A549 (cell line): ENCODE measurements around the gene KCND3. TPM values are rescaled to one million over a fixed set of nuclear protein-coding genes. Genes with fewer than 3 reads are reported as not detected.

Source experiments
- ATAC-seq, 2 experiments: fragments of 200-7000 bp in 1 of 2; fragments of >200 bp in 1 of 2; cut with Nextera tagmentation in 1 of 2; cut with Tn5 transposase in 1 of 2; 3 replicates each; pipeline versions ENCODE4 v1.8.0 to v1.9.1; 2018 to 2020; ENCODE audit warnings: mild to moderate bottlenecking in 1 of 2, moderate library complexity in 1 of 2
- CTCF ChIA-PET: fragments of 300-600 bp; sonication (Branson Sonifier 250); formaldehyde crosslinking; extraction: SDS; loops from one replicate; lab custom pipeline; 2021; ENCODE audit warnings: antibody characterized with exemption, inconsistent platforms; lab: Yijun Ruan, JAX
- POLR2A ChIA-PET: fragments of 350-600 bp; formaldehyde crosslinking; extraction: SDS; loops from one replicate; lab custom pipeline; 2021; ENCODE audit warnings: antibody characterized with exemption, inconsistent platforms; lab: Yijun Ruan, JAX
- DNase-seq, 2 experiments: peaks; one replicate each; pipeline versions ENCODE4 v3.0.0 to v3.0.0-alpha.2; 2011 to 2016; ENCODE audit warnings: low read depth in 1 of 2, low spot score in 1 of 2
- FAIRE-seq: peaks from 2 replicates; lab custom pipeline; 2011; peaks lifted over from hg19 to GRCh38; lab: Jason Lieb, UNC
- H3K27ac ChIP-seq, 2 experiments: fragments of >200 bp; sonication (Bioruptor Twin); formaldehyde crosslinking; 3 replicates each; pipeline ENCODE4 v1.5.1; 2016 to 2017
- H3K4me1 ChIP-seq: fragments of >200 bp; sonication (Bioruptor Twin); formaldehyde crosslinking; 3 replicates; pipeline ENCODE4 v1.6.1; 2016
- H3K4me2 ChIP-seq: fragments of >200 bp; sonication (Bioruptor Twin); formaldehyde crosslinking; 3 replicates; pipeline ENCODE4 v1.6.1; 2016
- H3K4me3 ChIP-seq: fragments of >200 bp; sonication (Bioruptor Twin); formaldehyde crosslinking; 3 replicates; pipeline ENCODE4 v1.5.1; 2016
- H3K9me3 ChIP-seq: fragments of >200 bp; sonication (Bioruptor Twin); formaldehyde crosslinking; 3 replicates; pipeline ENCODE4 v1.6.1; 2016
- CBX2 ChIP-seq: fragments of 200-600 bp; sonication (generic); IDR thresholded peaks from 2 replicates; pipeline ENCODE4 v1.6.1; 2016; ENCODE audit warnings: low read depth, mild to moderate bottlenecking, borderline replicate concordance
- CHD2 ChIP-seq: fragments of 150-350 bp; IDR thresholded peaks from 2 replicates; pipeline ENCODE4 v1.6.1; 2014; ENCODE audit warnings: low read length; ENCODE audit not compliant: partially characterized antibody
- CHD4 ChIP-seq: fragments of 200-600 bp; sonication (generic); IDR thresholded peaks from 2 replicates; pipeline ENCODE4 v1.6.1; 2016; ENCODE audit warnings: antibody characterized with exemption, mild to moderate bottlenecking, borderline replicate concordance
- EHF ChIP-seq: fragments of 250-450 bp; sonication (Bioruptor Pico); IDR thresholded peaks from 2 replicates; pipeline ENCODE4 v1.5.0; 2020; ENCODE audit warnings: mild to moderate bottlenecking
- ELK1 ChIP-seq: fragments of 150-350 bp; IDR thresholded peaks from 2 replicates; pipeline ENCODE4 v1.6.1; 2014; ENCODE audit warnings: low read depth, mild to moderate bottlenecking, low read length
- EP300 ChIP-seq, 2 experiments: fragments of >200 bp; sonication (Bioruptor Twin); formaldehyde crosslinking; IDR thresholded peaks; 2 replicates in 1 of 2; 3 replicates in 1 of 2; pipeline ENCODE4 v1.6.1; 2016 to 2017
- ESRRA ChIP-seq: fragments of 150-350 bp; IDR thresholded peaks from 2 replicates; pipeline ENCODE4 v1.6.1; 2014; ENCODE audit warnings: mild to moderate bottlenecking, low read length, borderline replicate concordance
- HEYL ChIP-seq: fragments of 250-450 bp; sonication (Bioruptor Pico); IDR thresholded peaks from 2 replicates; pipeline ENCODE4 v1.8.0; 2021; ENCODE audit warnings: mild to moderate bottlenecking, moderate library complexity
- HOXA7 ChIP-seq: fragments of 250-450 bp; sonication (Bioruptor Pico); IDR thresholded peaks from 2 replicates; pipeline ENCODE4 v1.5.0; 2020; ENCODE audit warnings: mild to moderate bottlenecking, moderate library complexity
- JUN ChIP-seq, 2 experiments: fragments of >200 bp; sonication (Bioruptor Twin); formaldehyde crosslinking; IDR thresholded peaks; 2 replicates in 1 of 2; 3 replicates in 1 of 2; pipeline ENCODE4 v1.6.1; 2016 to 2017
- MAFK ChIP-seq: fragments of 450-650 bp; IDR thresholded peaks from 2 replicates; pipeline ENCODE4 v1.6.1; 2014; ENCODE audit not compliant: partially characterized antibody
- MAX ChIP-seq: IDR thresholded peaks from 2 replicates; pipeline ENCODE4 v1.6.1; 2012
- NFE2L2 ChIP-seq: fragments of 150-350 bp; conservative IDR thresholded peaks from 2 replicates; pipeline ENCODE4 v1.6.1; 2014; ENCODE audit warnings: low read length
- POLR2A ChIP-seq: IDR thresholded peaks from 2 replicates; pipeline ENCODE4 v1.6.1; 2012; ENCODE audit warnings: mild to moderate bottlenecking, low read length
- POLR2AphosphoS2 ChIP-seq: conservative IDR thresholded peaks from 2 replicates; pipeline ENCODE4 v1.6.1; 2012; ENCODE audit warnings: low read length, improper control_type of control experiment, inconsistent platforms
- RARB ChIP-seq: fragments of 250-450 bp; sonication (Bioruptor Pico); IDR thresholded peaks from 2 replicates; pipeline ENCODE4 v1.8.0; 2021; ENCODE audit warnings: mild to moderate bottlenecking, moderate library complexity
- RFX5 ChIP-seq: fragments of 450-650 bp; IDR thresholded peaks from 2 replicates; pipeline ENCODE4 v1.7.1; 2014; ENCODE audit warnings: antibody characterized with exemption, mild to moderate bottlenecking, moderate library complexity
- SMC3 ChIP-seq: fragments of >200 bp; sonication (Bioruptor Twin); formaldehyde crosslinking; IDR thresholded peaks from 3 replicates; pipeline ENCODE4 v1.6.1; 2018; ENCODE audit warnings: inconsistent platforms
- SREBF2 ChIP-seq: fragments of 450-650 bp; IDR thresholded peaks from 2 replicates; pipeline ENCODE4 v1.6.1; 2014; ENCODE audit warnings: mild to moderate bottlenecking, moderate library complexity
- ZSCAN20 ChIP-seq: fragments of 250-450 bp; sonication (Bioruptor Pico); IDR thresholded peaks from 2 replicates; pipeline ENCODE4 v1.8.0; 2022; ENCODE audit warnings: mild to moderate bottlenecking, moderate library complexity
- WGBS: methylation state at CpG from one replicate; pipeline ENCODE4 v1.1.6; 2017; ENCODE audit errors: missing lambda C conversion rate; 5-methylcytosine and 5-hydroxymethylcytosine counted together
- polyA plus RNA-seq, 4 experiments: library from polyadenylated mRNA; depleted of rRNA in 3 of 4; stranded (reverse); fragments of >200 nt; fragmentation: RNase III in 1 of 4; extraction: RNeasy Plus Mini Kit Qiagen cat#74134 plus additional on column Dnase treatment in 1 of 4; gene quantifications; 2 replicates in 3 of 4; 3 replicates in 1 of 4; pipeline ENCODE4 v1.2.3, GENCODE V29; 2011 to 2017
- TF ChIP-seq, protein P1 (sequence below): fragments of >200 bp; sonication (Bioruptor Twin); formaldehyde crosslinking; IDR thresholded peaks from 3 replicates; pipeline ENCODE4 v1.5.1; 2016
- TF ChIP-seq, protein P2 (sequence below): IDR thresholded peaks from 2 replicates; pipeline ENCODE4 v1.6.1; 2012
- TF ChIP-seq, protein P3 (sequence below): fragments of 200-600 bp; sonication (generic); IDR thresholded peaks from 2 replicates; pipeline ENCODE4 v1.6.1; 2016; ENCODE audit warnings: antibody characterized with exemption, mild to moderate bottlenecking, moderate library complexity

Gene KCND3
- polyA plus RNA-seq, 2 of the 4 experiments (the other 2 are of a cell fraction), result not detected

GRCh38 chr1:111798580-111798979, 190.9 kb downstream of the KCND3 start:
- POLR2A ChIA-PET, result no interaction called here
- Histone ChIP-seq H3K9me3 (no peaks in the 10 kb centered on the region), H3K27ac (no peak overlapping the region), H3K4me3 (no peak overlapping the region), H3K4me2 (no peak overlapping the region), H3K4me1 (no peaks in the 10 kb centered on the region)
- ATAC-seq, result no peak
- FAIRE-seq, result no peak
- CTCF ChIA-PET, result no interaction called here
- DNase-seq, result no peak
- 60% methylated on average over 1 of the region's 2 CpGs for WGBS
- TF ChIP-seq MAFK, result peak; percentile 75
- TF ChIP-seq ELK1, result no peak
- TF ChIP-seq, all 56 proteins: peak for 1

GRCh38 chr1:111795401-111795800, 194.1 kb downstream of the KCND3 start:
- no peaks in the 10 kb centered on the region for H3K9me3 ChIP-seq
- CTCF ChIA-PET, result interaction anchor here (1.0 kb wide), 1 partner anchor 23 kb away, joined by 3 read pairs; no protein-coding TSS in a partner anchor
- DNase-seq (no peak), ATAC-seq (no peak), FAIRE-seq (no peak)
- no peak overlapping the region for H3K4me2 ChIP-seq
- WGBS, result 44% methylated on average over 6 of the region's 6 CpGs
- TF ChIP-seq EP300 (IDR thresholded peaks at IDR 0.05), result no peak
- TF ChIP-seq NFE2L2, result no peak
- TF ChIP-seq SREBF2, result no peak
- TF ChIP-seq POLR2A, result no peak
- no peak for TF ChIP-seq CHD2
- no peak for TF ChIP-seq ZSCAN20
- TF ChIP-seq RFX5, result no peak
- TF ChIP-seq HOXA7, result no peak
- TF ChIP-seq POLR2AphosphoS2, result no peak
- no peak for TF ChIP-seq CHD4
- no peak for TF ChIP-seq RARB (CRISPR knock-in tag)
- TF ChIP-seq, protein P1, sequence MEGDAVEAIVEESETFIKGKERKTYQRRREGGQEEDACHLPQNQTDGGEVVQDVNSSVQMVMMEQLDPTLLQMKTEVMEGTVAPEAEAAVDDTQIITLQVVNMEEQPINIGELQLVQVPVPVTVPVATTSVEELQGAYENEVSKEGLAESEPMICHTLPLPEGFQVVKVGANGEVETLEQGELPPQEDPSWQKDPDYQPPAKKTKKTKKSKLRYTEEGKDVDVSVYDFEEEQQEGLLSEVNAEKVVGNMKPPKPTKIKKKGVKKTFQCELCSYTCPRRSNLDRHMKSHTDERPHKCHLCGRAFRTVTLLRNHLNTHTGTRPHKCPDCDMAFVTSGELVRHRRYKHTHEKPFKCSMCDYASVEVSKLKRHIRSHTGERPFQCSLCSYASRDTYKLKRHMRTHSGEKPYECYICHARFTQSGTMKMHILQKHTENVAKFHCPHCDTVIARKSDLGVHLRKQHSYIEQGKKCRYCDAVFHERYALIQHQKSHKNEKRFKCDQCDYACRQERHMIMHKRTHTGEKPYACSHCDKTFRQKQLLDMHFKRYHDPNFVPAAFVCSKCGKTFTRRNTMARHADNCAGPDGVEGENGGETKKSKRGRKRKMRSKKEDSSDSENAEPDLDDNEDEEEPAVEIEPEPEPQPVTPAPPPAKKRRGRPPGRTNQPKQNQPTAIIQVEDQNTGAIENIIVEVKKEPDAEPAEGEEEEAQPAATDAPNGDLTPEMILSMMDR, result no peak
- no peak for TF ChIP-seq HEYL (CRISPR knock-in tag)
- TF ChIP-seq ESRRA, result no peak
- TF ChIP-seq, protein P2, sequence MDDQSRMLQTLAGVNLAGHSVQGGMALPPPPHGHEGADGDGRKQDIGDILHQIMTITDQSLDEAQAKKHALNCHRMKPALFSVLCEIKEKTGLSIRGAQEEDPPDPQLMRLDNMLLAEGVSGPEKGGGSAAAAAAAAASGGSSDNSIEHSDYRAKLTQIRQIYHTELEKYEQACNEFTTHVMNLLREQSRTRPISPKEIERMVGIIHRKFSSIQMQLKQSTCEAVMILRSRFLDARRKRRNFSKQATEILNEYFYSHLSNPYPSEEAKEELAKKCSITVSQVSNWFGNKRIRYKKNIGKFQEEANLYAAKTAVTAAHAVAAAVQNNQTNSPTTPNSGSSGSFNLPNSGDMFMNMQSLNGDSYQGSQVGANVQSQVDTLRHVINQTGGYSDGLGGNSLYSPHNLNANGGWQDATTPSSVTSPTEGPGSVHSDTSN, result no peak
- TF ChIP-seq MAX, result no peak
- no peak for TF ChIP-seq CBX2
- H3K4me3 ChIP-seq, result no peak overlapping the region
- H3K4me1 ChIP-seq, result no peaks in the 10 kb centered on the region
- no peak overlapping the region for H3K27ac ChIP-seq
- POLR2A ChIA-PET, result no interaction called here

GRCh38 chr1:111793923-111794322, 195.5 kb downstream of the KCND3 start:
- Histone ChIP-seq H3K4me1 (no peaks in the 10 kb centered on the region), H3K4me2 (no peak overlapping the region), H3K27ac (no peak overlapping the region), H3K9me3 (no peaks in the 10 kb centered on the region), H3K4me3 (no peak overlapping the region)
- POLR2A ChIA-PET, result no interaction called here
- CTCF ChIA-PET, result interaction anchor here (0.9 kb wide), 1 partner anchor 24 kb away, joined by 4 read pairs; no protein-coding TSS in a partner anchor
- no peak for FAIRE-seq
- 2% methylated on average over 2 of the region's 2 CpGs for WGBS
- TF ChIP-seq SMC3 (no peak), EHF (CRISPR knock-in tag) (no peak), JUN (IDR thresholded peaks at IDR 0.05) (no peak), MAX (no peak), HEYL (CRISPR knock-in tag) (no peak)
- TF ChIP-seq, protein P3, sequence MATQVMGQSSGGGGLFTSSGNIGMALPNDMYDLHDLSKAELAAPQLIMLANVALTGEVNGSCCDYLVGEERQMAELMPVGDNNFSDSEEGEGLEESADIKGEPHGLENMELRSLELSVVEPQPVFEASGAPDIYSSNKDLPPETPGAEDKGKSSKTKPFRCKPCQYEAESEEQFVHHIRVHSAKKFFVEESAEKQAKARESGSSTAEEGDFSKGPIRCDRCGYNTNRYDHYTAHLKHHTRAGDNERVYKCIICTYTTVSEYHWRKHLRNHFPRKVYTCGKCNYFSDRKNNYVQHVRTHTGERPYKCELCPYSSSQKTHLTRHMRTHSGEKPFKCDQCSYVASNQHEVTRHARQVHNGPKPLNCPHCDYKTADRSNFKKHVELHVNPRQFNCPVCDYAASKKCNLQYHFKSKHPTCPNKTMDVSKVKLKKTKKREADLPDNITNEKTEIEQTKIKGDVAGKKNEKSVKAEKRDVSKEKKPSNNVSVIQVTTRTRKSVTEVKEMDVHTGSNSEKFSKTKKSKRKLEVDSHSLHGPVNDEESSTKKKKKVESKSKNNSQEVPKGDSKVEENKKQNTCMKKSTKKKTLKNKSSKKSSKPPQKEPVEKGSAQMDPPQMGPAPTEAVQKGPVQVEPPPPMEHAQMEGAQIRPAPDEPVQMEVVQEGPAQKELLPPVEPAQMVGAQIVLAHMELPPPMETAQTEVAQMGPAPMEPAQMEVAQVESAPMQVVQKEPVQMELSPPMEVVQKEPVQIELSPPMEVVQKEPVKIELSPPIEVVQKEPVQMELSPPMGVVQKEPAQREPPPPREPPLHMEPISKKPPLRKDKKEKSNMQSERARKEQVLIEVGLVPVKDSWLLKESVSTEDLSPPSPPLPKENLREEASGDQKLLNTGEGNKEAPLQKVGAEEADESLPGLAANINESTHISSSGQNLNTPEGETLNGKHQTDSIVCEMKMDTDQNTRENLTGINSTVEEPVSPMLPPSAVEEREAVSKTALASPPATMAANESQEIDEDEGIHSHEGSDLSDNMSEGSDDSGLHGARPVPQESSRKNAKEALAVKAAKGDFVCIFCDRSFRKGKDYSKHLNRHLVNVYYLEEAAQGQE, result no peak
- no peak for DNase-seq
- no peak for ATAC-seq
